GM13977 (cell line): ENCODE measurements around the gene YKT6.

Source experiments
- DNase-seq: peaks from one replicate; pipeline ENCODE4 v3.0.0; 2012; ENCODE audit warnings: low spot score
- CTCF ChIP-seq: IDR thresholded peaks from 2 replicates; pipeline ENCODE4 v1.5.1; 2012; ENCODE audit warnings: mild to moderate bottlenecking, control low read depth; ENCODE audit not compliant: insufficient read depth; ENCODE audit errors: extremely low read depth, missing control alignments
- in situ Hi-C: fragments of 300-500 bp; cut with MboI; formaldehyde crosslinking; loops from one replicate; pipeline ENCODE4 v1.12.0; 2022; ENCODE audit warnings: low sequenced_read_pairs, low pct_unique_long_range_greater_than_20kb, mixed read lengths, inconsistent platforms; ENCODE audit not compliant: unreplicated experiment

The YKT6 gene

GRCh38 chr7:44230286-44230685, 29.5 kb downstream of the YKT6 start:
- TF ChIP-seq CTCF = no peak
- in situ Hi-C loops = no loop called here
- DNase-seq = no peak

- in situ Hi-C loops = no loop called here
- TF ChIP-seq CTCF = no peak
- DNase-seq = no peak
Measured at GRCh38 chr7:44231088-44231487, 30.3 kb downstream of the YKT6 start.

- in situ Hi-C loops = no loop called here
- TF ChIP-seq CTCF = no peak
- DNase-seq = no peak
Measured at GRCh38 chr7:44232396-44232795, 31.6 kb downstream of the YKT6 start.

GRCh38 chr7:44232901-44233715, 32.3 kb downstream of the YKT6 start:
- no peak for TF ChIP-seq CTCF
- in situ Hi-C loops = no loop called here
- no peak for DNase-seq

- in situ Hi-C loops = no loop called here
- no peak for DNase-seq
- no peak for TF ChIP-seq CTCF
Measured at GRCh38 chr7:44235066-44235465, 34.3 kb downstream of the YKT6 start.

- in situ Hi-C loops = no loop called here
- no peak for DNase-seq
- TF ChIP-seq CTCF = no peak
Measured at GRCh38 chr7:44235582-44236332, 35.0 kb downstream of the YKT6 start.
